ENCODE results near the gene HOXB5.

The HOXB5 gene

GRCh38 chr17:48577330-48577945 is 16.1 kb downstream of the HOXB5 start:
- TF ChIP-seq CTCF (IDR thresholded peaks at IDR 0.05), result no peak

- no peak for TF ChIP-seq CTCF (IDR thresholded peaks at IDR 0.05)
Observed at GRCh38 chr17:48576479-48577309, 16.9 kb downstream of the HOXB5 start.

GRCh38 chr17:48575673-48576478 is 17.7 kb downstream of the HOXB5 start:
- no peak for TF ChIP-seq CTCF (IDR thresholded peaks at IDR 0.05)

GRCh38 chr17:48575066-48575582 is 18.5 kb downstream of the HOXB5 start:
- TF ChIP-seq CTCF (IDR thresholded peaks at IDR 0.05), result no peak

- TF ChIP-seq CTCF (IDR thresholded peaks at IDR 0.05), result no peak
Observed at GRCh38 chr17:48574505-48575065, 19.0 kb downstream of the HOXB5 start.

- no peak for TF ChIP-seq CTCF (IDR thresholded peaks at IDR 0.05)
Observed at GRCh38 chr17:48571826-48572417, 21.7 kb downstream of the HOXB5 start.

All from LNCAP (cell line).